Stimulated activated CD8-positive, alpha-beta memory T cell treated with anti-CD3 and anti-CD28 coated beads, Interleukin-4, amount 100 ng/mL, for 4 hours (primary cell): Measurements from ENCODE around the gene SNX33.
"Not testable (repeated sequence)": the region's sequence is repeated elsewhere in the genome, so short reads cannot be mapped to it uniquely, and the experiment has no call there.

ENCODE experiments used
- DNase-seq, 2 donors: peaks; one replicate each; pipeline ENCODE4 v3.0.0-alpha.2; 2020; ENCODE audit warnings: low read depth in 2 of 2, low spot score in 1 of 2

The SNX33 gene

DNA sequence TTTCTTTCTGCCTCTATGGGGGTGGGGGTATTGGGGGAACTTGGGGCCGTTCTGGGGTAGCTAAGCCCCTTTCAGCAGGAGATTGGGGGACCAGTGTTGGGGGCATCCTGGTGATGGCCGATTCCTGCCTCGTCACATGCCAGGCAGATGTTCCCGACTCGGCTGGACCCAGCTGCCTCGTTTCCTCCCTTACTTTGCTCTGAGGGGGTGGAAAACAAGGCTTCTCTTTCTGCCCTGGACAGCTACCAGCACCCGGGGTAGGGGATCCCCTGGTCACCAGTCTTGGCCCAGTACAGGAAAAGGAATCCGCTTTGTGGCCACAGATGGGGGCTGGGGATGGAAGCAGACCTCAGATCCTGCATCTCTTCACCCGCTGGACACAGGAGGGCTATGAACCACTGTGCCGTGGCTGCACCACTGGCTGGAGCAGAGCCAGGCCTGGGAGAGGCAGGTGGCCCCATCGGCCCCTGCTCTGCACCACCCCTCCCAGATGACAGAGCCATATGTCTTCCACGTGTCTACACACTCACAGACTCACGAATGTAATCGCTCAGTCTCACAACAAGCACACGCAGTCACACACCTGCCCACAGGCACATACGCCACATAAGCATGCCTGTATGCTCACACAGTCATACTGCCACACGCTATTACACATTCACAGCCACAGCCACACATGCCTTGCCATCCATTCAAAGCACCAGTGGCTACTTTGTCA is 12.4 kb downstream of the SNX33 start:
- DNase-seq: no peak

DNA sequence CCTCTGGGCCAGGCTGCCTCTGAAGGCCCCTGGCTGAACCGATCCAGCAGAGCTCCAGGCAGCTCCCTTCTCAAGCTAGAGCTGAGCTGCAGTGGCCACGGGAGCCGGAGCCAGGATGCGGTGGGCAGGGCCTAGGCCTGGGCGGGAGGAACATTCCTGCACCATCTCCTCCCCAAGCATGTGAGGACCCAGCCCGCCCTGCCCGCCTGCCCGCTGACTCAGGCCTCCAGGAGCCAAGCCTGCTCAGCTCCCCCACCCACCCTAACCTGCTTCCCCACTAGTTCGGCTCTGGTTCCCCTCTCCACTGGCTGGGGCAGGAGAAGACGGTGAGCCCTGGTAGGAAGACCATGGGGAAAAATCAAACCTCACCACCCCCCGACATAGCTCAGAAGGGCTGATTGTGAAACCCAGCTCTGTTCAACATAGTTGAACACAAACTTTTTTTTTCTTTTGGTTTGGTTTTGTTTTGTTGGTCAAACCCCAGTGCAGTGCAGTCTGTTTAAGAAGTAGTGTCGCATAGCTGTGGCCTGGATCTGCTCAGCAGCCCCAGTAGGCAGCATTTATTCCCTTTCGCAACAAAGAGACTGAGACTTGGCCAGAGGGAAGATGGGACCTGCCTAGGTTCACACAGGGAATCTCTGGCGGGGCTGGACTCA is 13.5 kb downstream of the SNX33 start:
- DNase-seq: no peak

DNA sequence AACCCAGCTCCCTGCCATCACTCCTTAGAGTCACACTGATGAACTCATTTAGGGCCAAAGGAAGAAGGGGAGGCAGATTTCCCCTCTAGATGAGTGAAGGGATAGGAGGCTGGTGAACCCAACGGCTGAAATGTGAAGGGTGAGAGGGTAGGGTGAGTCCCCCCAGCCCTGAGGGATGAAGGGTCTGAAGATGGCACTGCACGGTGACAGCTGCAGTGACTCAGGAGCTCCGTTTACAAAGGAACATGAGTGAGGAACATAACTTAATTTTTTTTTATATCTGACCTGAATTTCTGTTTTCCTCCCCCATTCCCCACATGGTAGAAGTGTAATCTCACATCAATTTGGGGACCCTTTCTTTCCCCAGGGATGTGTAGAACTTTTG is 14.0 kb downstream of the SNX33 start:
- DNase-seq: no peak

DNA sequence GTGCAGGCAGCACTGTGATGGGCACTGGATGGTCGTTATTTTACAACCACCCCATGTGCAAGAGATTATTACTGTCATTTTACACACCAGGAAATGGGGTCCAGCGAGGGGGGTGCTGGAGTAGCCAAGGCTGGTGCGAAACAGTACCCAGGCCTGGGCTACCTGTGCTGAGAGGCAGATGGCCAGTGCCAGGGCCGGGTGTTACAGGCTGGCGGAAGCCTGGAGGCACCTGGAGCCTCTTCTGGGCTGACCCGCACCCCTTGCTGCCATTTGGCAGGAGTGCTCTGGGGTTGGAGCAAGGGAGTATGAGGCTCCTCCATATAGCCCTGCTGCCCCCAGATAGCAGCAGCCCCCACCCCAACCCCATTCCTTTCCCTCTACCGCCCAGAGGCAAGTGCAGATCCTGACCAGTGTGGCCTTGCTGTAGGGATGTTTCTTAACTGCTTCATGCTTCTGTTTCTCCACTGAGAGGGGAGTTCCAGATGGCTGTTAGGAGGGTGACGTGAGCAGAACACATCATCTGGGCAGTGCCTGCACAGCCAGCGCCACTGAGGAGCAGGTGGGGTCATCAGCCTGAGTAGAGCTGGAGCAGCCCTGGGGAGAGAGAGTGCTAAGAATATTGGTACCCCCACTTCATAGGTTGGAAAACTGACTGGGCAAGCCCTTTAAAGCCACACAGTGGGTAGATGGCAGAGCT is 15.3 kb downstream of the SNX33 start:
- DNase-seq: no peak

DNA sequence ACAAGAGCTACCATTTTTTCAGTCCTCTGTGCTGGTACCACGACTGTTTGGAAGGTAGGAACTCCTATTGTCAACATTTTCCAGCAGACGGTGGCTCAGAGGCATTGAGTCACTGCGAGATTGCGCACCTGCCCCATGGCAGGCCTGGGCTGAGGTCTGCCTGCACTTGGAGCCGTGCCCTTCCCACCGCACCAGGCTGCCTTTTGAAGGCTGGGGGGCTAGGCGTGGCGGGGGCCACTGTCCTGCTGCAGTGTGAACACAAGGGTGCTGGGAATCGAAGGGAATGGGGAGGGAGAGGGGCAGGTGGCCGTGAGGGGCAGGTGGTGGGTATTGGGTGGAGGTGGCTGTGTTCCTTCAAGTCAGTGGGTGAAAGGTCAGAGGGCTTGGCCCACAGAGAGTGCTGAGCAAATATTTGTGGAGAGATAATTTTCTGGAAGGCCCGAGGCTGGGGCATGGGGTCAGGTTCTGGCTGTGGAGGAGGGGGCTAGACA is 16.3 kb downstream of the SNX33 start:
- DNase-seq: no peak

DNA sequence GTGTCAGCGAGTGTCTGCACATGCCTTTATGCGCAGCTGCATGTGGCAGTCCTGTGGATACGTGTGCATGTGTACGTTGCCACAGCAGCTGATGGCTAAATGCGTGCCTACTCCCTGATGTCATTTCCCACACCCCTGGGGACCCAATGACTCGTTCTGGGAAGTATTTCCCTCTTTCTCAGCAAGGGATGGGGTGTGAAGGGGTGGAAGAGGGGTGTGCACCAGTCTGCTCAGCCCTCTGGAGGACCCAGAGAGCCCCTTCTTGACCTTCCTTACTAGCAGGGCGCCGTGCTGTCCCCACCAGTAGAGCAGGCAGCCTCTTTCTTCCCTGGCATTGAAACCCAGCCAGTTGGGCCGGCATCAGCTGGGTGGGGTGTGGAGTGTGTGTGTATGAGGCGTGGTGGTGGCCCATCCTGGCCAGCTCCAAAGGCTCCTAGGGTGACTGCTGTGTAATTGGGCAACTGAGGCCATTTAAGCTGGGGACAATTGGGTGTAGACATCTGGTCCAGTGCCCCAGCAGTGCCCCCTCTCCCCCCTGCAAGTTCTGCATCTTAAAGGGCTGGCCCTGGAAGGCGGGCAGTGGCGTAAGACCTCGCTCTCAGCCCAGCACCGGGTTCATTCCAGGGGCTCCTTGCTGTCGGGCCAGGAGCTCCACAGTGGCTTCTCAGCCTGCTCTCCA is 19.2 kb downstream of the SNX33 start:
- no peak for DNase-seq

DNA sequence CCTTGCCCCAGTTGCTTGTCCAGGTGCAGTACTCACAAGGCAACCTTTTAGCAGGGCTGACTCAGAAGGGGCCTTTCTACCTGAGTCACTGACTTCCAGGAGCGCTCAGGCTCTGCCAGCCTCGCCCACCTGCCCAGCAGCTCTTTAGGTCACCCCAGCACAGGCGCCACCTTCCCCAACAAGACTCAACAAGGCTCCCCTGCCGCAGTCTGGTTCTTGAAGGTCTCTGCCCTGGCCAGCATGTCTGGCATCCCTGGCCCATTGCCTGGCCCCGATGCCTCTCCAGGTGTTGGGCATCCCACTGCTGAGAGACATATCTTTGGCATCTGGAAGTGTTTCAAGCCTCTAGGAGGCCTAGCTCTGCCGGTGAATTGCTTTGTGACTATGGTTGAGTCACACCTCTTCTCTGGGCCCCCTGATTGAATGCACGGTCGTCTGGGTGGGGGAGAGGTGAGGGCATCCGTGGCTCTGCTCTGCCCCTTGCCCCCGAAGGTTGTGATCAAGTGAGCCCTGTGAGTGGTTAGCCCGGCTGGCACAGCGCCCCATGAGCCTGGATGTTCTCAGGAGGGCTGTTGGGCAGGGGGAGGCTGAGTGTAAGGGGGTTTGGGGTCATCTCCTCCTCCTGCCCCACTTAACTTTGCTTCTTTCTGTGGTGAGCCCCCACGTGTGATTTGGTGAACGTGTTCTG is 21.6 kb downstream of the SNX33 start:
- DNase-seq: no peak

DNA sequence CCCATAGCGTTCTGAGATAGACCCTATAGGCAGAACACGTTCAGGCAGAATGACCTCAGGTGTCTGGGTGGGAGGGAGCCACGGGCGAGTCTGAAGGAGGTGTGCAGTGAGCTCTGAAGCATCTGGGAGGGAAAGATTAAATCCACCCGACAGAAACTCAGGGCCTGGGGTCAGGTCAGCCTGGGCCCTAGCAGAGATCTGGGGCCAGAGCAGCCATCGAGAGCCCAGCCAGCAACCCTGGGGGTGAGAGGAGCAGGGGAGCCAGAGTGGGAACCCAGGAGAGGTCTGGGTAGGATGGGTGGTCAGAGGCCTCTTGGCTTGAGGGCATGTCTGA is 22.1 kb downstream of the SNX33 start:
- no peak for DNase-seq

DNA sequence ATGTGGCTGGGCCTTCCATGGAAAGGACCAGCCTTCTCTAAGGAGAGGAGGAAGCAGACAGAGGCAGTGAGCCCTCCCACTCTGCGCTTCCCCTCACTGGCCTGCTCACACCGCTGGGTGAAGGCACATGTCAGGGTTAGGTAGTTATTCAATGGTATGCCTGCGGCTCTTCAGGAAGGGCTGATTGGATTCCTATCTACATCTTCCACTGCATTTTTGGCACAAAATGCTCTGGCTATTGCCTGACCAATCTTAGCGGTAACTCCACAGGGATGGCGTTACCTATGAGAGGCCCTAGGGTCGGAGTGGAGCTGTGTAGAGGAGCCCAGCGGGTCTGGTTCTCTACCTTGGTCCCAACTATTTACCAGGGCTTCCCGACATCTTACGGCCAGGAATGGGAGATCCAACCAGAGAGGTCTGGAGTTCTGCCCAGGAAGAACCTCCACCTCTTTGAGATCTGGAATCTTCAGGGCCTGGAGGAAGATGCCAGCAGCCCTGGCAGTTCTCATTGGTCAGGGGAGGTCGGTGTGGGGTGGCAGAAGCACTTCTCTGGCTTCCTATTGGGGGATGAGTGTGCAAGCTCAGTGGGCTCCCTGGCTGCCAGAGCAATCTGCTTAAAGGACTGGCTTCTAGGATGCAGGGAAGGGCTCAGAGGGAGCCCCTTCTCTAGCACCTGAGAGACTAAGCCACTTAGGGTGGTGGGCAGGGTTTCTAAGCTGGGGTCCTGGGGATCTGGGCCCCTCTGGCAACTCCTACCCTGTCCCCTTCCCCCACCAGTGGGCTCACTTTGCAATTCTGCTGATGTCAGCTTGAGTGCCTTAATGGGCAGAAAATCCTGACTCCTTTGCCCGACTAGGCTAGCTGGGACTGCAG is 24.3 kb downstream of the SNX33 start:
- DNase-seq: no peak

DNA sequence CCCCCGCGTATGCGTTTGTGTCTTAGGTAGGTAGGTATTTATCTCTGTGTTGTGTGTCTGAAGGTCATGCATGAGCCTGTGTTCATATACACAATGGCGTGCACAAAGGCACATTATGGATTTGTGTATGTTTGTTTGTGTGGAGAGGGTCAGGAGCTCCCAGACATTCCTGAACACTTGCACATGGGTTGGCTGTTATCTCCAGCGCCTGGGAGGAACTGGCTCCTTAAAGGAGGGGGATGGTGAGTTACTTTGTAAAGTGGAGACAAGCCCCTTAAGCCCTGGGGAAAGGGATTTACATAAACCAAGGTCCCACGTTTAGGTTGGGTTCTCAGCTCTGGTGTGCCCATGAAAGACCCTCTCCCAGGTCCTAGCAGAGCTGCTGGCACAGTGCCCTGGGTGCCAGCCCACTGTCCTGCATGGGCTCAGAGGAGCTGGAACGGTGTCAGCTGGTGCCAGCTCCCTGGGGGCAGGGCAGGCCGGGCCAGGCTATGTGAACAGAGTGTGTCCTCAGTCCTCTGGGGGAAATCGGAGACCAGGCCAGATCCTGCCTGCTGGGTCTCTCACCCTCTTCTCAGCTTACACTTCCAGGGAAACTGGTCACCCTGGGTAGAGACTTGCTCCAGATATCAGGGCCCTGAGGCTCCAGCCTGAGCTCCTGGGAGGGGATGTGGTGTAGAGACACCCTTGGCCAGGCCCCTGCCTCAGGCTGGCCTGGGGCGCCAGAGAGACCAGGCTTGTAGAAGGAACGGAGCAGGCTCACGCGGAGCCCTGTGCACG is 25.1 kb downstream of the SNX33 start:
- DNase-seq: no peak

DNA sequence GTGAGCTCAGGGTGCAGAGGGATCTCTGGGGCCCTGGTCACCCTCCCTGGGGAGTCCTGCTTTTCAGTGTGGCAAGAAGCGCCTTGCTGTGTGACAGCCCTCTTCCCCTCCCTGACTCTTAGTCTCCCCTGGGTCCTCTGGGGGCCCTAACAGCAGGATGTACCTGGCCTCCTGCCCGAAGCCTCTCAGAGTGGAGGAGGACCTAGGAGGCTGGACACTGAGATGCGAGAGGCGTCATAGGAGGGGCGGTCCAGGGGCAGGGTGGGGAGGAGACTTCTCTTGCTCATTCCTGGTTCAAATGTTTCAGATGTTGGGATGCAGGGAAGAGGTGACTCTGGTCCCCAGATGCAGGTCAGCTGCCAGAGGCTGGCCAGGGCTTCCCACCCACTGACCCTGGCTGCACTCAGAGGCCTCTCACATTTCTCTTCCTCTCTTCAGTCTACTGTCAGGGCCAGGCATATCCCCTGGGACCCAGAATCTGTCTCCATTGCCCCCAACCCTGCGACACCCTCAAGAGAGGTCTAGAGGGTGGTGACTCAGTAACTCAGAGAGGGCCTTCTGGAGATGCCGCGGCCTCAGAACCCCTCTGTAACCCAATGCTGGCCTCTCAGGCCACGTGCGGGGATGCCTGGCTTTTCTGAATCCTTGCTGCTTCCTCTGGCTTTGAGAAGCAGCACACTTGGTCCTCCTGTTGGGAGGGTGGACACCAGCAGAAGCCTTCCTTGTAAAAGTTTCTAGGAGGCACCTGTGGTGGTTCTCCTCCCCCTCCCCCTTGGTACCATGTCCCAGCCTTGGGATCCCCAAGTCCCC is 25.9 kb downstream of the SNX33 start:
- no peak for DNase-seq

DNA sequence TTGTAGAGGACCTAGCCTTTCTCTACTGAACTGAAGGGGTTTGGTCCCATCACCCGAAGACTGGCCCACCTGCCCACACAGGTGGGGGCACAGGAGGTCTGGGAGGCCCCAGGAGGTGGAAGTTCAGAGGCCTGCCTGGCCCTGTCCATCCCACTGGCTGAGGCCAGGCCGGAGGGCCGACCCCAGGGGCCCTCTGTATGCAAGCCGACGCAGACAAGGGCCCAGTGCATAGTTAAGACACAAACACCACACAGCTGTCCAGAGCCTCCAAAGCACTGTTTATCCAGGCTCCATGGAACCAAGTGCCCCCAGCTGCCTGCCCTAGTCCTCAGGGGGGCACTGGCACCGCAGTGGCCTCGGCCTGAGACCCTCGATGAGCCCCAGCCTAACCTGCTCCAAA is 26.7 kb downstream of the SNX33 start:
- no peak for DNase-seq

DNA sequence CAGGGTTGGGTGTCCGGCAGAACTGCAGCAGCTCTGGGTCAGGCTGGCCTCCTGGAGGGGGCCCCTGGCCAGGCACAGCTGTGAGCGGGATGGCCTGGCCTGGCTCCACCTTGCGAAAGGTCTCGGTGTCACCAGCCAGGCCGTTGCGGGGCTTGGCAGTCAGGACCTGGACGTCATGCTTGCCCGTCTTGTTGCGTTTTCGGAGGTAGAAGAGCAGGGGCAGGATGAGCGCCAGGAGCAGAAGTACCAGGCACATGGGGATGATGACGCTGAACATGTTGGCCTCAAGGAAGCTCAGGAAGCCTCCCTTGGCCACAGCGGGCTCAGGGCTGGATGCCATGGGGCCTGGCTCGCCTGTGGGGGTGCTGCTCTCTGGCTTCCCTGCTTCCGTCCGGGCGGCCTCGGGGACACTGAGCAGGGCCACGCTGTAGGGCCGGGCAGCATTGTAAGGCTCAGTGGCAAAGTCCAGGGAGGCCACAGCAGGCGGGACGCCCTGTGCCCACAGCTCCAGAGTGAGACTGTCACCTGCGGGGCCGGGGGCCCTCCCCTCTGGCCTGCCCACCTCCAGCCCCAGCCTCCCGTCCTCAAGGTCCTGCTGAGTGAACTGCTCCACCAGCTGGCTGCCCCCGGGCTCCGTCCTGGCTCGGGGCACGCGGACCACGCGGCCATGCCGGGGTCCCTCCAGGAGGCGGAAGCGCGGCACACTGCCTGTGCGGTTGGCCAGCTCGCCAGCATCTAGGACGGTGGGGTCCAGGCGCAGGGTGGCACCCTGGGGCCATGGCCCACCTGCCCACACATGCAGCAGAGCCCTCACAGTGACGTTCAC is 28.1 kb downstream of the SNX33 start:
- DNase-seq: no peak

DNA sequence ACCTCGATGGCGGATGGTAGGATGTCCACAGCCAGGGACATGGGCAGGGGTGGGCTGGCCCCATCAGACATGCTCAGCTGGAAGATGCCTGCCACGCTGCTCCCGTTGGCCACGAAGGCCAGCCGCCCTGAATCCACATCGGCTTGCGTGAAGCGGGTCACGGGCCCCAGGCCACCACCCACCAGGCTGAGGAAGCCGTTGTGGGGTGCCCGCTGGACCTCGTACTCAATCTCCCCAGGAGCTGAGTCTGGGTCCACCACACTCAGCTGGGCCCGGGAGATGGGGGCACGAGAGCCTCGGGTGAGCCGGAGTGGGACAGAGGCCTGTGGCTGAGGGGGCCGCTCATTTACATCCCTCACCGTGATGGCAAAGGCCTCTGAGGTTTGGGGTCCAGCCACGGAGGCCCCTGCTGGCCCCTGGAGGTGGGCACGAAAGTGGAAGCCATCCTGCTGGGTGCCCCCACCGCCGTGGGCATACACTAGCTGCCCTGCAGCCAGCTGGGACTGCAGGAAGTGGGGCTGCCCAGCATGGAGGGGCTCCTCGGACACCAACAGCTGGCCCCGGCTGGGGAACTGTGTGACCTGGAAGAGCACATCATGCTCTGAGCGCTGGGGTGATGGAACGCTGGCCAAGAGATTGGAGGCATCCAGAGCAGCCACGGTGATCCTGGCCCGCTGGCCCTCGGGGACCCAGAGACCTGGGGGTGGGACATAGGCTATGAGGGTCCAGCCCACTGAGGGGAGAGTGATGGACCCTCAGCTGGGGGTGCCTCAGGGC is 29.2 kb downstream of the SNX33 start:
- DNase-seq: no peak

DNA sequence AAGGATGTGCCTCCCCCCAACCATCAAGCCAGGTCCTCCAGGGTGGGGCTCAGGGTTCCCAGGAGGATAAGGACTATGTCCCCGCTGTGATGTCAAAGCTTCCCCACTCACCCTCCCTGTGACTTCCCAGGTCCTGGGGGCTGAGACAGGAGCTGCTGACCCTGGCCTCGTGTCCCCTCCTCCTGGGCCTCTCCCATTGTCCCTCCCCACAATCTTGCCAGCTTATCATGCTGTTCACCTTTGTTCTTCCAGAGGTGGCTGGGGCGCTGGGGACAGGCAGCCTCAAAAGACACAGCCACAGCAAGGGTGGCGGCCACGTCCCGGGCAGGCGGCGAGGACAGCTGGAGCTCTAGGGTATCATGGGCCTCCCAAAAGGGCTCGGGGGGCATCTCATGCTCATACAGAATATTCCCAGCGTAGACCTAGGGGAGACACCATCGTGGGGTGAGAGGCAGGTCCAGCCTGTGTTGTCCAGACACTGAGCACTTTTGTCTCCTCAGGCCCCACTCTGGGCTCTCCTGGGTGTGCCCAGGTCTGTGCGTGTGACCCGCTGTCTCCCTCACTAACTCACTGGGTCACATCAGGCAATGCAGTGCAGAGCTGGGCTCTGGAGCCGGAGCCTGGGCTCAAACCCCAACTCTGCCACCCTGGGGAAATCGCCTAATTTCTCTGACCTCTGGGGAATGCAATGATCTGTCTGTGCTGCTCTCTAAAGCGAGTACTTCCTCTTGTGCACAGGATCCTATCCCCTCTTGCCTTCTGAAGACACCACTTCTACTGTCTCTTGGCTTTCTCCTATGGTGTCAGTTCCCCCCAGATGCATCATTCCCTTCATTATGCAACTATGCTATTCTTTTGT is 30.0 kb downstream of the SNX33 start:
- no peak for DNase-seq

DNA sequence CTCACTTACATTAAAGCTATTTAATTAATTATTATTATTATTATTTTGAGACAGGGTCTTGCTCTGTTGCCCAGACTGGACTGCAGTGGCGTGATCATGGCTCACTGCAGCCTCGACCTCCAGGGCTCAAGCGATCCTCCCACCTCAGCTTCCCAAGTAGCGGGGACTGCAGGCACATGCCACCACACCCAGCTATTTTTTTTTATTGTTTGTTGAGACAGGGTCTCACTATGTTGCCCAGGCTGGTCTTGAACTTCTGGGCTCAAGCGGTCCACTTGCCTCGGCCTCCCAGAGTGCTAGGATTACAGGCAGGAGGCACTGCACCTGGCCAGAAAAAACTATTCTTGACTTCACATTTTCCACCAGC is 30.6 kb downstream of the SNX33 start:
- not testable (repeated sequence) for DNase-seq
